SK-N-DZ (cell line): Measurements from ENCODE around the gene SYT5.

ENCODE experiments used
- DNase-seq: peaks from one replicate; pipeline ENCODE4 v3.0.0-alpha.2; 2015; ENCODE audit warnings: low spot score
- small RNA-seq, 2 experiments: library from RNA; depleted of rRNA; stranded (forward); fragments of <200 nt; gene quantifications; one replicate each; pipeline ENCODE3, GENCODE V24; 2014

SYT5 gene

GRCh38 chr19:55147545-55148251 is 32.4 kb downstream of the SYT5 start:
- no peak for DNase-seq

- DNase-seq: peak; percentile 46
Observed at GRCh38 chr19:55146705-55147273, 33.3 kb downstream of the SYT5 start.

- DNase-seq: peak; percentile 35
Observed at GRCh38 chr19:55146078-55146704, 33.9 kb downstream of the SYT5 start.

GRCh38 chr19:55145232-55145631 is 34.9 kb downstream of the SYT5 start:
- no peak for DNase-seq

GRCh38 chr19:55141696-55142095 is 38.4 kb downstream of the SYT5 start:
- DNase-seq: no peak

- DNase-seq: no peak
Observed at GRCh38 chr19:55137915-55138314, 42.2 kb downstream of the SYT5 start.

- DNase-seq: no peak
Observed at GRCh38 chr19:55136399-55137102, 43.5 kb downstream of the SYT5 start.

- no peak for DNase-seq
Observed at GRCh38 chr19:55134736-55135135, 45.4 kb downstream of the SYT5 start.

GRCh38 chr19:55133639-55134444 is 46.2 kb downstream of the SYT5 start:
- no peak for DNase-seq

- no peak for DNase-seq
Observed at GRCh38 chr19:55132453-55133129, 47.5 kb downstream of the SYT5 start.

GRCh38 chr19:55131421-55131820 is 48.7 kb downstream of the SYT5 start:
- DNase-seq: no peak

Small RNA genes lying within 50 kb of the gene (small RNA-seq; reads per million reads assigned to genes)
- gene MIR7975: 0.03 to 8.3 reads per million in 2 experiments
- gene RF01210: 0 to 0.08 reads per million in 2 experiments
